WTC11 (cell line): Measurements from ENCODE around the gene ULK4. TPM values are rescaled to one million over a fixed set of nuclear protein-coding genes. Genes with fewer than 3 reads are reported as not detected.

Experiments
- ATAC-seq: fragments of 200-7000 bp; cut with Tn5 transposase; 2 replicates; pipeline ENCODE4 v1.10.0; 2021; ENCODE audit warnings: mild to moderate bottlenecking, moderate library complexity
- CTCF ChIA-PET: fragments of 300-600 bp; sonication (Branson Sonifier 250); formaldehyde crosslinking; loops from one replicate; lab custom pipeline; 2021; ENCODE audit warnings: antibody characterized with exemption; lab: Charles Lee
- POLR2A ChIA-PET: fragments of 350-600 bp; sonication (Branson Sonifier 250); formaldehyde crosslinking; loops from one replicate; lab custom pipeline; 2021; ENCODE audit warnings: antibody characterized with exemption; lab: Charles Lee
- DNase-seq: peaks from one replicate; pipeline ENCODE4 v3.0.0; 2021; ENCODE audit warnings: low spot score
- H3K27ac Mint-ChIP-seq: 2 replicates; pipeline ENCODE4 v1.8.0; 2021; ENCODE audit warnings: mixed read lengths
- H3K27me3 Mint-ChIP-seq: 2 replicates; pipeline ENCODE4 v1.8.0; 2021; ENCODE audit warnings: low read depth, mild to moderate bottlenecking, moderate library complexity, mixed read lengths
- H3K36me3 Mint-ChIP-seq: 2 replicates; pipeline ENCODE4 v1.8.0; 2021; ENCODE audit warnings: mixed read lengths
- H3K4me1 Mint-ChIP-seq: 2 replicates; pipeline ENCODE4 v1.8.0; 2022; ENCODE audit warnings: mixed read lengths
- H3K4me3 Mint-ChIP-seq: 2 replicates; pipeline ENCODE4 v1.8.0; 2021; ENCODE audit warnings: mild to moderate bottlenecking, moderate library complexity, mixed read lengths
- H3K9me3 Mint-ChIP-seq: 2 replicates; pipeline ENCODE4 v1.8.0; 2021; ENCODE audit warnings: mixed read lengths
- ELF4 ChIP-seq: sonication (generic); formaldehyde crosslinking; IDR thresholded peaks from 2 replicates; pipeline ENCODE4 v1.8.1; 2022; ENCODE audit warnings: low read depth, mild to moderate bottlenecking, moderate library complexity, missing genetic modification reagents
- EMX1 ChIP-seq: fragments of 250-450 bp; sonication (Bioruptor Pico); IDR thresholded peaks from 2 replicates; pipeline ENCODE4 v1.8.0; 2021; ENCODE audit warnings: mild to moderate bottlenecking
- FOXJ3 ChIP-seq: sonication (generic); formaldehyde crosslinking; IDR thresholded peaks from 2 replicates; pipeline ENCODE4 v1.9.0; 2021; ENCODE audit warnings: missing genetic modification reagents, mild to moderate bottlenecking, borderline replicate concordance
- HMGA2 ChIP-seq: fragments of 250-450 bp; sonication (Bioruptor Pico); IDR thresholded peaks from 2 replicates; pipeline ENCODE4 v1.4.0; 2021; ENCODE audit warnings: mild to moderate bottlenecking, moderate library complexity
- JAZF1 ChIP-seq: fragments of 250-450 bp; sonication (Bioruptor Pico); IDR thresholded peaks from 2 replicates; pipeline ENCODE4 v1.9.0; 2021; ENCODE audit warnings: moderate library complexity, mild to moderate bottlenecking, inconsistent platforms
- MAX ChIP-seq: sonication (generic); formaldehyde crosslinking; IDR thresholded peaks from 2 replicates; pipeline ENCODE4 v1.8.0; 2022; ENCODE audit warnings: mild to moderate bottlenecking, missing genetic modification reagents
- MYBL2 ChIP-seq: sonication (generic); formaldehyde crosslinking; IDR thresholded peaks from 2 replicates; pipeline ENCODE4 v1.8.1; 2023; ENCODE audit warnings: mild to moderate bottlenecking, moderate library complexity, missing genetic modification reagents
- NFATC4 ChIP-seq: fragments of 250-450 bp; sonication (Bioruptor Pico); IDR thresholded peaks from 2 replicates; pipeline ENCODE4 v1.9.0; 2021; ENCODE audit warnings: mild to moderate bottlenecking
- NR2C2 ChIP-seq: sonication (generic); formaldehyde crosslinking; IDR thresholded peaks from 2 replicates; pipeline ENCODE4 v1.8.0; 2022; ENCODE audit warnings: mild to moderate bottlenecking, missing genetic modification reagents
- NR3C1 ChIP-seq: sonication (generic); formaldehyde crosslinking; conservative IDR thresholded peaks from 2 replicates; pipeline ENCODE4 v1.8.1; 2023; ENCODE audit warnings: low read depth, mild to moderate bottlenecking, missing genetic modification reagents
- SMAD3 ChIP-seq: sonication (generic); formaldehyde crosslinking; IDR thresholded peaks from 2 replicates; pipeline ENCODE4 v1.8.0; 2022; ENCODE audit warnings: missing genetic modification reagents, mild to moderate bottlenecking, borderline replicate concordance
- TEAD4 ChIP-seq: sonication (generic); formaldehyde crosslinking; IDR thresholded peaks from 2 replicates; pipeline ENCODE4 v1.8.0; 2022; ENCODE audit warnings: mild to moderate bottlenecking, missing genetic modification reagents
- USF1 ChIP-seq: sonication (generic); formaldehyde crosslinking; IDR thresholded peaks from 2 replicates; pipeline ENCODE4 v1.8.0; 2022; ENCODE audit warnings: mild to moderate bottlenecking, missing genetic modification reagents
- USF2 ChIP-seq: sonication (generic); formaldehyde crosslinking; IDR thresholded peaks from 2 replicates; pipeline ENCODE4 v1.8.1; 2023; ENCODE audit warnings: mild to moderate bottlenecking, missing genetic modification reagents, moderate library complexity
- ZNF232 ChIP-seq: sonication (generic); formaldehyde crosslinking; IDR thresholded peaks from 2 replicates; pipeline ENCODE4 v1.8.0; 2022; ENCODE audit warnings: mild to moderate bottlenecking, missing genetic modification reagents
- ZNF416 ChIP-seq: fragments of 250-450 bp; sonication (Bioruptor Pico); IDR thresholded peaks from 2 replicates; pipeline ENCODE4 v1.9.0; 2021; ENCODE audit warnings: mild to moderate bottlenecking, inconsistent platforms
- ZNF425 ChIP-seq: fragments of 250-450 bp; sonication (Bioruptor Pico); conservative IDR thresholded peaks from 2 replicates; pipeline ENCODE4 v1.9.0; 2021; ENCODE audit warnings: mild to moderate bottlenecking
- ZNF512 ChIP-seq: sonication (generic); formaldehyde crosslinking; IDR thresholded peaks from 2 replicates; pipeline ENCODE4 v1.8.1; 2022; ENCODE audit warnings: missing genetic modification reagents, borderline replicate concordance
- ZNF532 ChIP-seq: fragments of 250-450 bp; sonication (Bioruptor Pico); IDR thresholded peaks from 2 replicates; pipeline ENCODE4 v1.9.0; 2021; ENCODE audit warnings: mild to moderate bottlenecking, borderline replicate concordance
- ZNF671 ChIP-seq: fragments of 250-450 bp; sonication (Bioruptor Pico); IDR thresholded peaks from 2 replicates; pipeline ENCODE4 v1.8.0; 2021; ENCODE audit warnings: mild to moderate bottlenecking
- total RNA-seq: library from RNA; stranded (reverse); gene quantifications from 3 replicates; pipeline ENCODE4 v1.2.3, GENCODE V29; 2021

The ULK4 gene
- total RNA-seq, 1 experiment from 2014 or later = 9.2 TPM

- TF ChIP-seq ZNF512 (no peak), JAZF1 (CRISPR knock-in tag) (no peak), ELF4 (no peak)
- TF ChIP-seq, all 79 proteins: peak for 0
These were observed 640.3 kb downstream of the ULK4 start (continued) for GRCh38 chr3:41321642-41321980.

- no peak for DNase-seq
- ChIA-PET CTCF (no interaction called here), POLR2A (no interaction called here)
- Mint-ChIP-seq H3K9me3 (no peaks in the 10 kb centered on the region), H3K36me3 (no peaks in the 10 kb centered on the region), H3K27me3 (peaks cover 3% of the 10 kb centered on the region; the same call in 1 of the 2 replicates), H3K27ac (peak overlapping the region; percentile 43), H3K4me3 (no peak overlapping the region; the same call in 1 of the 2 replicates), H3K4me1 (peaks cover 54% of the 10 kb centered on the region)
- ATAC-seq = peak; percentile 72
- TF ChIP-seq USF1 (peak; percentile 67), USF2 (CRISPR knock-in tag) (peak; percentile 67), NR3C1 (no peak)
These were observed 640.8 kb downstream of the ULK4 start for GRCh38 chr3:41320953-41321641.

GRCh38 chr3:41318520-41318919 lies 643.4 kb downstream of the ULK4 start:
- no peaks in the 10 kb centered on the region for H3K36me3 Mint-ChIP-seq
- H3K9me3 Mint-ChIP-seq = no peaks in the 10 kb centered on the region
- POLR2A ChIA-PET = no interaction called here
- no peak overlapping the region for H3K27ac Mint-ChIP-seq
- CTCF ChIA-PET = no interaction called here
- DNase-seq (no peak), ATAC-seq (no peak)
- H3K4me3 Mint-ChIP-seq = no peak overlapping the region
- H3K4me1 Mint-ChIP-seq = peaks cover 42% of the 10 kb centered on the region
- H3K27me3 Mint-ChIP-seq = peaks cover 3% of the 10 kb centered on the region; the same call in 1 of the 2 replicates
- TF ChIP-seq MYBL2 = no peak
- no peak for TF ChIP-seq ZNF425 (CRISPR knock-in tag)
- TF ChIP-seq NR2C2 (CRISPR knock-in tag) = no peak
- TF ChIP-seq ZNF532 (CRISPR knock-in tag) = no peak
- TF ChIP-seq TEAD4 (CRISPR knock-in tag) = no peak
- no peak for TF ChIP-seq USF2 (CRISPR knock-in tag)
- no peak for TF ChIP-seq EMX1
- no peak for TF ChIP-seq ZNF671 (CRISPR knock-in tag)
- no peak for TF ChIP-seq ZNF416 (CRISPR knock-in tag)
- no peak for TF ChIP-seq MAX (CRISPR knock-in tag)
- no peak for TF ChIP-seq SMAD3 (CRISPR knock-in tag)
- TF ChIP-seq NFATC4 = no peak
- TF ChIP-seq ZNF232 = no peak
- no peak for TF ChIP-seq ZNF512
- no peak for TF ChIP-seq HMGA2
- no peak for TF ChIP-seq FOXJ3 (CRISPR knock-in tag)
